HG03159 (cell line): ENCODE measurements around the gene VWA5B2.

ENCODE experiments used
- ATAC-seq: cut with Tn5 transposase; IDR thresholded peaks from one replicate; pipeline ENCODE4 v1.9.1; 2021; ENCODE audit warnings: mild to moderate bottlenecking, moderate library complexity; ENCODE audit not compliant: unreplicated experiment

The VWA5B2 gene

DNA sequence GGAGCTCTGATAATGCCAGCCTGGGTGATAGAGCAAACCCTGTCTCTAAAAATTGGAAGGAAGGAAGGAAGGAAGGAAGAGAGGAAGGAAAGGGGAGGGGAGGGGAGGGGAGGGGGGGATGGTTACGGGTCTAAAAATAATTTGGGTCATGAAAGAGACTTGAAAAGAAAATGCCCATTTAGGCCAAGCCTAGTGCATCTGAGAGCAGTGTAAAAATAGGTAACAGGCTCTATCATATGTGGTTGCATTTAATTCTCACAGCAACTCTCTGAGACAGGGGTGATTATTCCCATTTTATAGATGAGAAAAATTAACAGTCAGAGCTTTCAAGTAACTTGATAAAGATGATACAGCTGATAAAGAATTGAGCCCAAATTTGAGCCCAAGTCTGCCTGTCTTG lies 42.9 kb downstream of the VWA5B2 start:
- no peak for ATAC-seq

DNA sequence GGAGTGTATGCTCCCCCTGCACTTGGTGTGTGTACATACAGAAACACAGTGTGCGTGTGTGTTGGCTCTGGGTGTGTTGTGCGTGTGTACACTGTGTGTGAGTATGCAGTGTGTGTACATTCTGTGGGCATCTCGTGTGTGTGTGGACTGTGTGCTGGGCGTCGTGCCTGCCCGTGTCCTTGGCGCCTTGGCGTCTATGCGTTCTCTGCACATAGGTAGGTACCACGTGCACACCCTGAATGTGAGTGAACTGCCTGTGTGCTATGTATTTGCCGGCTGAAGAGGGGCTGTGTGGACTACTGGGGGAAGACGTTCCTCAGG lies 46.0 kb downstream of the VWA5B2 start:
- ATAC-seq, result no peak

DNA sequence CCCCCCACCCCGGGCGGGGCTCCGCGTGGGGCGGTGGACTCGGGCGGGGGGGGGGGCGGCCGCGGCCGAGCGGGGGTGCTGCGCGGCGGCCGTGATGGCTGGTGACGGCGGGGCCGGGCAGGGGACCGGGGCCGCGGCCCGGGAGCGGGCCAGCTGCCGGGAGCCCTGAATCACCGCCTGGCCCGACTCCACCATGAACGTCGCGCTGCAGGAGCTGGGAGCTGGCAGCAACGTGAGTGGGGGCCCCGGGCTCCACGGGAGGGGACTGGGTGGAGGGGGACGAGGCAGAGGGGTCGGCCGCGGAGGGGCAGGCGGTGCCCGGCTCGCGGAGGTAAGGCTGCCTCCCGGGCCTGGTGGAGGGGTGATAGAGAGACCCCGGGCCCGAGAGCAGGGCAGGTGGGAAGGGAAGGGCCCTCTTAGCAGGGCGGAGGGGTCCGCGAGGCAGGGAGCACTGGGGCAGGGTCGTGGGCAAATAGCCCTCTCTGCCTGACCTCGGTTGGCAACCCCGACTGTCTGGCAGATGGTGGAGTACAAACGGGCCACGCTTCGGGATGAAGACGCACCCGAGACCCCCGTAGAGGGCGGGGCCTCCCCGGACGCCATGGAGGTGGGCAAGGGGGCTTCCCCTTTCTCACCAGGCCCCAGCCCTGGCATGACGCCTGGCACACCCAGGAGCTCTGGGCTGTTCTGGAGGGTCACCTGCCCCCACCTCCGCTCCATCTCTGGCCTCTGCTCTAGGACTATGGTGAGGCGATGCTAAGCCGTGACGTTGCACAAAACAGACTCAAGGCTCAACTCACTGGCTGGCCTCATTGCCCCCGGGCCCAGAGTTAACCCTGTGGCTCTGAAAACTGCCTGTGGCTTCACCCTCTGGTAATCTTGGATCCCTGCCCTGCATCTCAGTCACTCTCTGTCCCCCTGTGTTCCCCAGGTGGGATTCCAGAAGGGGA lies 46.9 kb downstream of the VWA5B2 start, which contains the start of gene ECE2:
Gene ECE2, plus strand, starts transcription at position 62 of the 950 bp plus-strand sequence. Its CDS starts 132 bp downstream, at position 194.
- ATAC-seq, result no peak

DNA sequence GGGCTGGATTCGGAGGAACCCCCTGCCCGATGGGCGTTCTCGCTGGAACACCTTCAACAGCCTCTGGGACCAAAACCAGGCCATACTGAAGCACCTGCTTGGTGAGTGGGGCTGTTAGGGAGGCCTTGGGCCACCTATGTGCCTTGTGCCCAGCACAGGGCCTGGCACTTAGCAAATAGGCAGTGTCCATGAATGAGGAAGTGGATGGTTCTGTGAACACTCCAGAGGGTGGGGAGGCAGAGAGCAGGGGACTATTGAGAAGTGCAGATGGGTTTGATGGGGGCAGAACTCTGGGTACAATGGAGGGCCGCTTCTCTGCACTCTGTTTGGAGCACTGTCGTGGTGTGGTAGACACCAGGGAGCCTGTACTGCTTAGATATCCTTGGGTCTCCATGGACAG lies 48.0 kb downstream of the VWA5B2 start:
- ATAC-seq, result no peak

DNA sequence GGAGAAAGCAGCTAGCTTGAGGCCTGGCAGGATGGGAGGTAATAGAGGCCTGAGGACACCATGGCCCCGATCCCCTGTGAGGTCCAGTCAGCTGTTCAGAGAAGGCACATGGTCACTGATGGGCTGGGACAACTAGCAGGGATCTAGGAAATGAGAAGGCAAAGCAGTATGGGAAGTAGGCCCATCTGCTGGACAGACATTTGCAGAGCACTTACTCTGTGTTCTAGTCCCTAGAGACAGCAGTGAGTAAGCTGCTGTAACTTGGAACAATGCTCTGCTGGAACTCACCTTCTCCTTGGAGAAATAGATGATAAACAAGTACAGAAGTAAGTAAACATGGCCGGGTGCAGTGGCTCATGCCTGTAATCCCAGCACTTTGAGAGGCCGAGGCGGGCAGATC lies 53.6 kb downstream of the VWA5B2 start:
- ATAC-seq, result no peak

DNA sequence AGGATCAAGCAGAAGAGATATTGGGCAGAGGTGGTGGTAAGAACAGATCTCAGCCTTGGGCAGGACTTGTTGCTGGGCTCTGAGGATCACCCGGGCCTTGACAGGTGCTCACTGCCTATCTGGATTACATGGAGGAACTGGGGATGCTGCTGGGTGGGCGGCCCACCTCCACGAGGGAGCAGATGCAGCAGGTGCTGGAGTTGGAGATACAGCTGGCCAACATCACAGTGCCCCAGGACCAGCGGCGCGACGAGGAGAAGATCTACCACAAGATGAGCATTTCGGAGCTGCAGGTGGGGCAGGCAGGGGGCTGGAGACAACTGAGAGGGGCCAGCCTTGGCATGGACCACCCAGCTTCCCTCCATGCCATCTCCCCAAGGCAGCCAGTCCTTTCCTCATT lies 54.3 kb downstream of the VWA5B2 start:
- no peak for ATAC-seq

DNA sequence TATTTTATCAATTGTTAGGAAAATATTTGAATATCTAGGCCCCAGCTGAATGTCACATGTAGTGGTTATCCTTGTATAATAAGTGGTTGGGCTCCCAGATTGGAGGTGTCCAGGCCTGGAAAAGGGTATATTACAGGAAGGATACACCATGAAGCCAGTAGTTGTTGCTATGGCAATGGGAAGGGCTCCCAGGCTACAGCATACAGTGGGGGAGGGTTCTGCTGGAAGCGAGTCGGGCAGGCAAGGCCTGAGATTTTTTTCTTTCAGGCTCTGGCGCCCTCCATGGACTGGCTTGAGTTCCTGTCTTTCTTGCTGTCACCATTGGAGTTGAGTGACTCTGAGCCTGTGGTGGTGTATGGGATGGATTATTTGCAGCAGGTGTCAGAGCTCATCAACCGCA lies 55.3 kb downstream of the VWA5B2 start:
- ATAC-seq, result no peak

DNA sequence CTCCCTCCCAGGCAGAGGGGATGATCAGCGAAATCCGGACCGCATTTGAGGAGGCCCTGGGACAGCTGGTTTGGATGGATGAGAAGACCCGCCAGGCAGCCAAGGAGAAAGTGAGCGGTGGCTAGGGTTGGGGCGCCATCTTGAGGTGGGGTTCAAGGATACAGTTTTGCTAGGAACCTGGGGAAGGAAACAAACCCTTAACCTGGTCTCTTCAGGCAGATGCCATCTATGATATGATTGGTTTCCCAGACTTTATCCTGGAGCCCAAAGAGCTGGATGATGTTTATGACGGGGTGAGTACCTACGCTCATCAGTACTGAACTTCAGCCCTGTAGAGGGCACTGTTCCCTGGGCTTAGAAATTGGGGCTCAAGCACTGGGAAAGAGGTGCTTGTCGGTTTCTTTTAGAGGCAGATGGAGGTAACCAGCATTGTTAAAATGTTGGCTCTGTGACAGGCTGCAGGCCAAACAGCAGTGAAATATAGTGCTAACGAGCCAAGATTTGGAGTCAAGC lies 60.1 kb downstream of the VWA5B2 start:
- no peak for ATAC-seq

DNA sequence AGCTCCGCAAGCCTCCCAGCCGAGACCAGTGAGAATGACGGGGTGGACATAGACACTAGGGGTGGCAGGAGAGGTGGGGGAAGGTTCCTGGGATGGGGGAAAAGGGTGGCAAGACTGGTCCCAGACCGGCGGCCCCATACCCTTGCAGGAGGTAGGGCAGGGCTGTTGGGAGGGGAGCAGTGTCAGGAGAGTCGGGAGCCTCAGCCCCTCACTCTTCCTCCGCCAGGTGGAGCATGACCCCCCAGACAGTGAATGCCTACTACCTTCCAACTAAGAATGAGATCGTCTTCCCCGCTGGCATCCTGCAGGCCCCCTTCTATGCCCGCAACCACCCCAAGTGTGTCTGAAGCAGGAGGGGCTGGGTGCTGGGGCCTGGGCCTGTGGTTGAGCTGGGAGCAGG lies 60.9 kb downstream of the VWA5B2 start:
- ATAC-seq, result no peak

DNA sequence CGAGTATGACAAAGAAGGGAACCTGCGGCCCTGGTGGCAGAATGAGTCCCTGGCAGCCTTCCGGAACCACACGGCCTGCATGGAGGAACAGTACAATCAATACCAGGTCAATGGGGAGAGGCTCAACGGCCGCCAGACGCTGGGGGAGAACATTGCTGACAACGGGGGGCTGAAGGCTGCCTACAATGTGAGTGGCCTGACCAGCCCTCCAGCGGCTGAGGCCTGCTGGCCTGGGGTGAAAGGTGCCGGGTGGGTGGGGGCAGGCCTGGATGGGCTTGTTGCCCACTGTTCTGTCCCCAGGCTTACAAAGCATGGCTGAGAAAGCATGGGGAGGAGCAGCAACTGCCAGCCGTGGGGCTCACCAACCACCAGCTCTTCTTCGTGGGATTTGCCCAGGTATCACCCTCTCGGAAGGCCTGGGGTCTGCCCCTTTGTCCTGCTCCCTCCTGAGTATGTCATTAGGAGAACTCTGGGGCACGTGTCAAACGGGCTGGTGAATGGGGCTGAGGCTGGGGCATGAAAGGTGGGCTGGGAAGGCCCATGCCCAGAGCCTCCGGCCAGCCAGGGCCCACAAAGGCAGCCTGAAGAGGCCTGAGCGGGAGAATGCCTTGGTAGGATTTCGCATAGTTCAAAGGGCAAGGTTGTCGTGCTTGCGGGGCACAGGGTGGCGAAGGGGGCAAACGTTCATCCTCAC lies 61.8 kb downstream of the VWA5B2 start:
- no peak for ATAC-seq
